ENCODE results near the gene CADM1. TPM values are rescaled to one million over a fixed set of nuclear protein-coding genes. Genes with fewer than 3 reads are reported as not detected.

CADM1 gene
- total and polyA plus RNA-seq, 8 donors = 0.58 to 29.7 (median 5.3) TPM

DNA sequence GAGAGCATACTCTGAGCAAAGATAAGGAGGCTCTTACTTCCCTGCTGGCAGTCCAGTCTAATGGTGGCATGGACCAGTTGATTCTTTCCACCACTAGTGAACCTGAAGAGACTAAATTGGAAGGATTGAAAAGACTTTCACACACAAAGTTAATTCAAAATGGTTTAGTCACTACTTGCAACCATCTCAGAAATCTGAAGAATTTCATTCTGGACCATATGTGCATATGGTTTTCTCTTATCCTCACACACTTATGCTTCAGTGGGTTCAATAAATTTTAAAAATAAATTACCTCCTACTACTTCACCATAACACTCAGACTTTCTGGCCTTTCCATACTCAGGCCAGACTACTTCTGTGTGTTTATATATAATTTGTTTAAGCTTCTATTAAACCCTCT lies 44.7 kb downstream of the CADM1 start:
- intact Hi-C loops (cut with DNase I; ENCODE audit: low total_unique reads) = no loop called here
- TF ChIP-seq, protein P1, sequence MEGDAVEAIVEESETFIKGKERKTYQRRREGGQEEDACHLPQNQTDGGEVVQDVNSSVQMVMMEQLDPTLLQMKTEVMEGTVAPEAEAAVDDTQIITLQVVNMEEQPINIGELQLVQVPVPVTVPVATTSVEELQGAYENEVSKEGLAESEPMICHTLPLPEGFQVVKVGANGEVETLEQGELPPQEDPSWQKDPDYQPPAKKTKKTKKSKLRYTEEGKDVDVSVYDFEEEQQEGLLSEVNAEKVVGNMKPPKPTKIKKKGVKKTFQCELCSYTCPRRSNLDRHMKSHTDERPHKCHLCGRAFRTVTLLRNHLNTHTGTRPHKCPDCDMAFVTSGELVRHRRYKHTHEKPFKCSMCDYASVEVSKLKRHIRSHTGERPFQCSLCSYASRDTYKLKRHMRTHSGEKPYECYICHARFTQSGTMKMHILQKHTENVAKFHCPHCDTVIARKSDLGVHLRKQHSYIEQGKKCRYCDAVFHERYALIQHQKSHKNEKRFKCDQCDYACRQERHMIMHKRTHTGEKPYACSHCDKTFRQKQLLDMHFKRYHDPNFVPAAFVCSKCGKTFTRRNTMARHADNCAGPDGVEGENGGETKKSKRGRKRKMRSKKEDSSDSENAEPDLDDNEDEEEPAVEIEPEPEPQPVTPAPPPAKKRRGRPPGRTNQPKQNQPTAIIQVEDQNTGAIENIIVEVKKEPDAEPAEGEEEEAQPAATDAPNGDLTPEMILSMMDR (IDR thresholded peaks at IDR 0.05) = no peak
- TF ChIP-seq POLR2AphosphoS5 (IDR thresholded peaks at IDR 0.05) (no peak), POLR2A (IDR thresholded peaks at IDR 0.05) (no peak), EP300 (IDR thresholded peaks at IDR 0.05) (no peak)
- Histone ChIP-seq H3K27me3 (no peaks in the 10 kb centered on the region), H3K4me1 (no peaks in the 10 kb centered on the region), H3K9me3 (no peaks in the 10 kb centered on the region), H3K27ac (no peak overlapping the region), H3K4me3 (no peak overlapping the region), H3K36me3 (no peaks in the 10 kb centered on the region)
- DNase-seq = no peak

DNA sequence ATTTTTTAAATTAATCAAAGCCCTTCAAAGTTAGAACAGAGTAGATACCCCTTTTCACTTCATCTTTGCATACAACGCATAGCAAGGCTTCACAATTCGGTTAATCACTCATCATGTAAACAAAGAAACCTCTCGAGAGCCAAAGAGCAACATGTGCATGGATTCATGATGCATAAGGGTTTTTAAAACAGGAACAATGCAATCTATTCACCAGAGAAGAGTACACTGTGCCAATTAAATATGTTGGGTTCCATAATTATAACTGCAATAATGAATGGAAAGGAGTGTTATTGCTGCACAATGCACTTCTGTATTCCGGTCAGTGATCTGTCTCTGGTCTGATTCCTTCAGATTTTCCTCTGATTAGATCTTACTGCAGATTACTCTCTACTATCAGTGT lies 45.3 kb downstream of the CADM1 start:
- DNase-seq = peak in 1 of 2 donors; percentile 19
- Histone ChIP-seq H3K27ac (no peak overlapping the region), H3K27me3 (no peaks in the 10 kb centered on the region), H3K4me1 (no peaks in the 10 kb centered on the region), H3K4me3 (no peak overlapping the region), H3K36me3 (no peaks in the 10 kb centered on the region), H3K9me3 (no peaks in the 10 kb centered on the region)
- TF ChIP-seq, protein P1 (IDR thresholded peaks at IDR 0.05) = no peak
- 73 to 83% (median 75%) methylated on average over 4 of the region's 4 CpGs for WGBS, 5 donors
- intact Hi-C loops (cut with DNase I; ENCODE audit: low total_unique reads) = no loop called here

DNA sequence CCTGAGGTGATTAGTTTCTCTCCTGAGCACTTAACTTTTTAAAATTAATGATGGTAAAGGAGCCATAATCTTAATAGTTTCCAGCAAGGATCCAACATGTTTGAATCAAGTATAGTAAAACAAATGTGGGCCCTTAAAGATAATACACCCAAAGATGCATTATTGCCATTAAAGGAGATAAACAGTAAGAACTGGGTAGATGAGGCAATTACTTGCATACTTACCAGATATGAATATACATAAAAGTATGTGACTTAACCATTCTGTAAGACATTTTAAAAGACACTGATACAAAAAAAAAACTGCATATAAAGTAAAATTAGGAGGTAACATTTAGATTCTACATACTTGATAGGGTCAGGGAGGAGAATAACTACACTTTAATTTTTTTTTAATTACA lies 48.2 kb downstream of the CADM1 start:
- Histone ChIP-seq H3K27ac (no peak overlapping the region), H3K9me3 (no peaks in the 10 kb centered on the region), H3K4me1 (no peaks in the 10 kb centered on the region), H3K4me3 (no peak overlapping the region), H3K27me3 (no peaks in the 10 kb centered on the region), H3K36me3 (no peaks in the 10 kb centered on the region)
- intact Hi-C loops (cut with DNase I; ENCODE audit: low total_unique reads) = no loop called here
- no peak for DNase-seq
- TF ChIP-seq EP300 (IDR thresholded peaks at IDR 0.05) = no peak
- no peak for TF ChIP-seq POLR2AphosphoS5 (IDR thresholded peaks at IDR 0.05)
- TF ChIP-seq, protein P1 (IDR thresholded peaks at IDR 0.05) = no peak

DNA sequence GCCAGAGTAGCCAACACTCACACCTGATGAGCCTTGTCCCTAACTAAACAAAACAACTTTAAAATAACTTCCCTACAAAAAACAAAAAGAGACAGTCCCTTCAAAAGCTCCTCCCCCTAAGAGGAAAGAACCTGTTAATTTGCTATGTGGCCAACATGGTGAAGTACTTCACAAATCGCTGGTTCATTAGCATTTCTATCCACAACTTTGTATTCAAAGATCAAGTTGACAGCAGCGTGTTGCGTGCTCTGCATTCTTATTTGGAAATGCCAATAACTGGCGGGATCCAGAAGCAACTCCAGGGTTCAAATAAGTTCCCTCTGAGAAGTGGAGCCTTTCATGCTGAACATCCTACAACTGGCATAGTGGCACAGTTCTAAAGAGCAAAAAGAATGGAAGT lies 48.6 kb downstream of the CADM1 start:
- no peaks in the 10 kb centered on the region for H3K4me1 ChIP-seq
- no peaks in the 10 kb centered on the region for H3K9me3 ChIP-seq
- DNase-seq = no peak
- H3K36me3 ChIP-seq = no peaks in the 10 kb centered on the region
- intact Hi-C loops (cut with DNase I; ENCODE audit: low total_unique reads) = no loop called here
- TF ChIP-seq, protein P1 (IDR thresholded peaks at IDR 0.05) = no peak
- no peak for TF ChIP-seq EP300 (IDR thresholded peaks at IDR 0.05)
- no peak for TF ChIP-seq POLR2AphosphoS5 (IDR thresholded peaks at IDR 0.05)
- no peak for TF ChIP-seq POLR2A (IDR thresholded peaks at IDR 0.05)
- H3K27ac ChIP-seq = no peak overlapping the region
- WGBS, 5 donors = 89 to 93% (median 93%) methylated on average over 4 of the region's 4 CpGs
- no peaks in the 10 kb centered on the region for H3K27me3 ChIP-seq
- H3K4me3 ChIP-seq = no peak overlapping the region

DNA sequence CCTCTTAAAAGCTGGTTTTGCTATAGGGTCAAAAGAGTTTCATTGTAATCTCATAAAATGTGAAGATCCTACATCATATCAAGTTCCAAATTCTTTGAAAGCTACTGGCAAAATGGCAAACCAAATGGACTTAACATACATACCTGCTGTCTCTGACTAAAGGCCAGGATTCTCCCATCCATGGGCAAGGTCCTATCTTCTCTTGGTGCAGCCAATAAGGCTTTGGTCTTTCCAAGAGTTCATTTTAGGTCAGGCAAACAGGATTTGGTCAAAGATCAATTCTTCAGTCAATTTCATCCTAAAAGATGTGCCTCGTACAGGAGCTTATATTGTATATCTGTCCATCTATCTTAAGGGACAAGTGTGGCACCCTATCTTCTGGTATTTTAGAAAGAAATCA lies 49.7 kb downstream of the CADM1 start:
- no peaks in the 10 kb centered on the region for H3K27me3 ChIP-seq
- TF ChIP-seq, protein P1 (IDR thresholded peaks at IDR 0.05) = no peak
- TF ChIP-seq EP300 (IDR thresholded peaks at IDR 0.05) (no peak), POLR2A (IDR thresholded peaks at IDR 0.05) (no peak), POLR2AphosphoS5 (IDR thresholded peaks at IDR 0.05) (no peak)
- H3K9me3 ChIP-seq = no peaks in the 10 kb centered on the region
- intact Hi-C loops (cut with DNase I; ENCODE audit: low total_unique reads) = no loop called here
- no peak for DNase-seq
- H3K36me3 ChIP-seq = no peaks in the 10 kb centered on the region
- no peak overlapping the region for H3K4me3 ChIP-seq
- H3K4me1 ChIP-seq = no peaks in the 10 kb centered on the region
- H3K27ac ChIP-seq = no peak overlapping the region
- whole genome bisulfite sequencing, 5 donors = 89 to 96% (median 95%) methylated on average over 1 of the region's 1 CpG

Measured in stomach (tissue), 9 donors.